AG20443 (cell line): ENCODE data around the gene MYO9B.

Source experiments
- DNase-seq: peaks from one replicate; pipeline ENCODE4 v3.0.0; 2012; ENCODE audit warnings: low spot score, mixed read lengths

MYO9B gene

GRCh38 chr19:17060802-17061201 is 14.8 kb upstream of the MYO9B start:
- no peak for DNase-seq

GRCh38 chr19:17061205-17061604 is 14.4 kb upstream of the MYO9B start:
- DNase-seq = no peak

GRCh38 chr19:17061691-17062090 is 13.9 kb upstream of the MYO9B start:
- no peak for DNase-seq

- no peak for DNase-seq
Observed at GRCh38 chr19:17063428-17063827, 12.1 kb upstream of the MYO9B start.

GRCh38 chr19:17069193-17069592 is 6.4 kb upstream of the MYO9B start:
- no peak for DNase-seq

- no peak for DNase-seq
Observed at GRCh38 chr19:17070421-17070820, 5.2 kb upstream of the MYO9B start.

- DNase-seq = no peak
Observed at GRCh38 chr19:17070912-17071311, 4.7 kb upstream of the MYO9B start.

GRCh38 chr19:17073869-17074633 is 1.5 kb upstream of the MYO9B start:
- DNase-seq = no peak

GRCh38 chr19:17074634-17075034 is 943 bp upstream of the MYO9B start:
- DNase-seq = no peak

GRCh38 chr19:17075864-17076542 is 426 bp downstream of the MYO9B start:
- peak; percentile 27 for DNase-seq

- DNase-seq = no peak
Observed at GRCh38 chr19:17076543-17076991, 990 bp downstream of the MYO9B start.

- no peak for DNase-seq
Observed at GRCh38 chr19:17077447-17078028, 2.0 kb downstream of the MYO9B start.

- DNase-seq = no peak
Observed at GRCh38 chr19:17078036-17078919, 2.7 kb downstream of the MYO9B start.

- DNase-seq = no peak
Observed at GRCh38 chr19:17078920-17079709, 3.5 kb downstream of the MYO9B start.

- peak; percentile 92 for DNase-seq
Observed at GRCh38 chr19:17079710-17080439, 4.3 kb downstream of the MYO9B start.

- DNase-seq = no peak
Observed at GRCh38 chr19:17080440-17080801, 4.8 kb downstream of the MYO9B start.

- no peak for DNase-seq
Observed at GRCh38 chr19:17081672-17082630, 6.4 kb downstream of the MYO9B start.

GRCh38 chr19:17086120-17086519 is 10.5 kb downstream of the MYO9B start:
- no peak for DNase-seq

GRCh38 chr19:17086834-17087233 is 11.3 kb downstream of the MYO9B start:
- DNase-seq = no peak

GRCh38 chr19:17088552-17088951 is 13.0 kb downstream of the MYO9B start:
- no peak for DNase-seq
